Stimulated activated effector memory CD8-positive, alpha-beta T cell treated with anti-CD3 and anti-CD28 coated beads, Interleukin-12 subunit alpha, Interleukin-12 subunit beta, amount 100 ng/mL, for 72 hours (primary cell): ENCODE data around the gene CBX6.

ENCODE experiments used
- ATAC-seq: fragments of 150-1000 bp; cut with Tn5 transposase; 2 replicates; pipeline ENCODE4 v1.10.0; 2021
- DNase-seq, 2 donors: peaks; one replicate each; pipeline ENCODE4 v3.0.0; 2021 to 2022; ENCODE audit warnings: low spot score in 2 of 2
- H3K27ac Mint-ChIP-seq: one replicate; pipeline ENCODE4 v1.8.0; 2022; ENCODE audit warnings: mild to moderate bottlenecking, mixed read lengths
- H3K36me3 Mint-ChIP-seq: one replicate; pipeline ENCODE4 v1.8.0; 2022; ENCODE audit warnings: mild to moderate bottlenecking, mixed read lengths
- H3K4me1 Mint-ChIP-seq: one replicate; pipeline ENCODE4 v1.8.0; 2022; ENCODE audit warnings: mixed read lengths
- H3K4me3 Mint-ChIP-seq: one replicate; pipeline ENCODE4 v1.8.0; 2022; ENCODE audit warnings: mild to moderate bottlenecking, mixed read lengths
- H3K9me3 Mint-ChIP-seq: one replicate; pipeline ENCODE4 v1.8.0; 2022; ENCODE audit warnings: mixed read lengths

The CBX6 gene

GRCh38 chr22:38867471-38868285 is 4.3 kb downstream of the CBX6 start:
- H3K36me3 Mint-ChIP-seq = peaks cover 71% of the 10 kb centered on the region
- no peaks in the 10 kb centered on the region for H3K9me3 Mint-ChIP-seq
- no peak overlapping the region for H3K4me3 Mint-ChIP-seq
- H3K27ac Mint-ChIP-seq = peak overlapping the region; percentile 77
- no peak for DNase-seq
- ATAC-seq = no peak
- peaks cover 44% of the 10 kb centered on the region for H3K4me1 Mint-ChIP-seq

DNA sequence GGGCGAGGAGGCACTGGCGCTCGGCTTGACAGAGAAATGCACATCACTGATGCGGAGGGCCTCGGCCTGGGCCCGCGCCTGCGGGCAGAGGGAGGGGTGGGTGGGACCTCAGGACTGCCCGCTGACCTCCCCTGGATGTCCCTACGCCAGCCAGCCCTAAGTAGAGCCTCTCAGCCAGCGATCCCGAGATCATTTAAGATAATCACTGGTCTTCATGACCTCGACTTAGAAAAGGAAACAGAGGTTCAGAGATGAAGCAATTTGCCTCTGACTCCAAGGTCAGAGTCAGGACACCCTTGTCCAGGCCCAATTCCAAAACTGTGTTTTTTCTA is 4.9 kb downstream of the CBX6 start:
- H3K4me1 Mint-ChIP-seq = peaks cover 46% of the 10 kb centered on the region
- H3K9me3 Mint-ChIP-seq = no peaks in the 10 kb centered on the region
- H3K4me3 Mint-ChIP-seq = no peak overlapping the region
- no peak overlapping the region for H3K27ac Mint-ChIP-seq
- H3K36me3 Mint-ChIP-seq = peaks cover 76% of the 10 kb centered on the region
- ATAC-seq = no peak
- no peak for DNase-seq

- Mint-ChIP-seq H3K27ac (no peak overlapping the region), H3K9me3 (no peaks in the 10 kb centered on the region), H3K4me1 (peaks cover 48% of the 10 kb centered on the region), H3K36me3 (peaks cover 82% of the 10 kb centered on the region), H3K4me3 (no peak overlapping the region)
- DNase-seq (no peak), ATAC-seq (no peak)
Measured at GRCh38 chr22:38866399-38867123, 5.5 kb downstream of the CBX6 start.

DNA sequence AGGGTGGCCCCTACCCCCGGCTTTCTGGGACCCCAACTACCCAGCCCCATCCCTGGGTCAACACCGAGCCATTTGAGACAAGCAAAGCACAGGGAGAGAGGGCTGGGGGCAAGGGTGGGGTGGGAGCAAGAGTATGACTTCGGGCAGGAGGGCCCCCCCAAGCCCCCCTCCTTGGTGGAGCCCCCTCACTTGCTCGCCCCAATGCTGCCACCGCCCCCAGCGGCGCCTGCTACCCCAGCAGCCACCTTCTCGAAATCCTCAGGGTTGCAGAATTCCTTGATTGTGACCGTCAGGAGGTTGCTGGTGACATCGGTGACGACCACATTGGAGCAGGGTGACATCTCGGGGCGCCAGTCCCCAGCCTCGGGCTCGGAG is 6.0 kb downstream of the CBX6 start:
- Mint-ChIP-seq H3K27ac (peak overlapping the region; percentile 29), H3K9me3 (no peaks in the 10 kb centered on the region)
- ATAC-seq = no peak

DNA sequence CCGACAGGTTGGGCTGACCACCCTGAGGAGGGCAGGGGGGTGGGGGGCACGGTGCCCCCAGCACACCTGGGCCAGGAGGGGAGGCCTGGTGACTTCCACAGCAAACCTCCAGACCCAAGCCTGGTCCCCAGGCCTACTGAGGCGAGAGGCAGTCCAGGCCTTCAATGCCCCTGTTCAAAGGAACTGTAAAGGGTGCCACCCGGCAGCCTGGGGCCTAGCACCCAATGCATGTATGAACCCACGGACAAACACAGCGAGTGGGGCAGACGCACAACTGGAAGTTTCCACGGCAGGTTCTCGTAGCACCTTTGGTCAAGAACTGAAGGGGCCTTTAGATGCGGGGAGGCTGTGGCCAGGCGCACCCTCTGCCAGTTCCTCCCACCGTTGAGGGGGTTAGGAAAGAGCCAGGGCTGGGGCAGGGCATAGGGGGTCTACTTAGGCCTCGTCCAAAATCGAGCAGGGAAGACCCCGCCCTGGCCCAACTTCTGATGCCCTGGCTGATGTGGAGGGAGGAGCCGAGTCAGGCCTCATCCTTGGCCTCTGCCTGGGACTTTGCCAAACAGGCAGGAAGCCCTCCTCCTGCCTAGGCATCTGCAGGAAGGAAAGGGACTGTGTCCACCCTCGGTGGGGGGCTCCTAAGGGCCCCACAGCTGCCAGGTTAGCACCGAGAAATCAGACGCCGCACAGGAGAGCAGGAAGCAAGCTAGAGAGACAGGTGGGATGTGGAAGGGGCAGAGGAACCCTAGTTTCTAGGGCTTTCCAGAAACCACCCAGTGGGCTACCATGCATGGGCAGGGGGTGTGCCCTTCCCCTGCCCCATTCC is 6.6 kb downstream of the CBX6 start:
- H3K36me3 Mint-ChIP-seq = peaks cover 91% of the 10 kb centered on the region
- no peak overlapping the region for H3K4me3 Mint-ChIP-seq
- H3K27ac Mint-ChIP-seq = peak overlapping the region; percentile 29
- peaks cover 49% of the 10 kb centered on the region for H3K4me1 Mint-ChIP-seq
- no peaks in the 10 kb centered on the region for H3K9me3 Mint-ChIP-seq
- no peak for ATAC-seq
- no peak for DNase-seq

More for the DNA sequence above, 6.0 kb downstream of the CBX6 start:
- H3K36me3 Mint-ChIP-seq = peaks cover 87% of the 10 kb centered on the region
- peaks cover 50% of the 10 kb centered on the region for H3K4me1 Mint-ChIP-seq
- DNase-seq = no peak
- no peak overlapping the region for H3K4me3 Mint-ChIP-seq

- no peaks in the 10 kb centered on the region for H3K9me3 Mint-ChIP-seq
- ATAC-seq (no peak), DNase-seq (no peak)
- H3K4me3 Mint-ChIP-seq = no peak overlapping the region
- H3K4me1 Mint-ChIP-seq = peaks cover 49% of the 10 kb centered on the region
- H3K27ac Mint-ChIP-seq = peak overlapping the region; percentile 86
- peaks cover 91% of the 10 kb centered on the region for H3K36me3 Mint-ChIP-seq
Measured at GRCh38 chr22:38864361-38865191, 7.4 kb downstream of the CBX6 start.

- Mint-ChIP-seq H3K27ac (peak overlapping the region; percentile 86), H3K36me3 (peaks cover 91% of the 10 kb centered on the region), H3K4me1 (peaks cover 42% of the 10 kb centered on the region), H3K9me3 (no peaks in the 10 kb centered on the region), H3K4me3 (no peak overlapping the region)
- ATAC-seq (no peak), DNase-seq (no peak)
Measured at GRCh38 chr22:38863531-38864131, 8.4 kb downstream of the CBX6 start.

DNA sequence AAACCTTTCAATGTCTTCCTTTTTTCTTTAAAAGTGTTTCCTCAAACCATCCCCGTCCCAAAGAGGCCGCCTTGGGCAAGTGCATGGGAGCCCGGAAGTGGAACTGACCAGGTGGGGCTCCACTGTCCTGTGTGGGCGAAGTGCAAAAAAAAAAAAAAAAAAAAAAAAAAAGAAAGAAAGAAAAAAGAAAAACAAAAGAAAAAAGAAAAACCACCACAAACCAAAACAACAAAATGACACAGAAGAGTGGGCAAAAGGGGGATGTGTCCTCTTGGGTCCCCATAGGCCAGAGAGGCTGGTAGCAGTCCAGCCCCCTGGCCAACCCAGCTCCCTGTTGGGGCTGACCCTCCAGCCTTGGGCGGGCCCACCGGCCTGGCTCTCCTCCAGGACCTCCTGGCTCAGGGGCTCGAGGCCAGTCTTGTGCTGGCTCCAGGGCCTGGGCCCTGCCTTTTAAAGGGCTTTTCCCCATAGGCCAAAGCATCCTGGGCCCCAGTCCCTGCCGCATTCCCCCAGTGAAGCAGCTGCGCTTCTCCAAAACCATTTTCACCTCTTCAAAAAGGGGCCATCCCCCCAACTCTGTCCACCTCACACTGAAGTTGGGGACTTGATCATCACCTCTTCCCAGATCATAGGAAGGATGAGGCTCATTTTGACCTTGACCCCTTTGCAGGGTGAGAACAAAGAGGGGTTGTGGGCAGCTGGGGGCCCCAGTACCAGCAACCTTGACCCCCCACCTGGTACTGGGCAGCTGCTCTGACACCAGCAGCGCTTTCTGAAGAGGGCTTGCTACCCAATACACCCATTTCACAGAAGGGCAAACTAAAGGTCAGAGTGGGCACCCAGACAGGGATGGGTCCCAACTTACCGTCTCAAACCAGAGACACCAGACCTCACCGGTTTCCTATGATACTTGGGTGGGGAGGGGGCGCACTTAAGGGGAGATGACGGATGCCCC is 9.4 kb downstream of the CBX6 start:
- H3K36me3 Mint-ChIP-seq = peaks cover 81% of the 10 kb centered on the region
- peak overlapping the region; percentile 8 for H3K27ac Mint-ChIP-seq
- no peak for DNase-seq
- no peaks in the 10 kb centered on the region for H3K9me3 Mint-ChIP-seq
- no peak overlapping the region for H3K4me3 Mint-ChIP-seq
- no peak for ATAC-seq
- H3K4me1 Mint-ChIP-seq = peaks cover 32% of the 10 kb centered on the region

DNA sequence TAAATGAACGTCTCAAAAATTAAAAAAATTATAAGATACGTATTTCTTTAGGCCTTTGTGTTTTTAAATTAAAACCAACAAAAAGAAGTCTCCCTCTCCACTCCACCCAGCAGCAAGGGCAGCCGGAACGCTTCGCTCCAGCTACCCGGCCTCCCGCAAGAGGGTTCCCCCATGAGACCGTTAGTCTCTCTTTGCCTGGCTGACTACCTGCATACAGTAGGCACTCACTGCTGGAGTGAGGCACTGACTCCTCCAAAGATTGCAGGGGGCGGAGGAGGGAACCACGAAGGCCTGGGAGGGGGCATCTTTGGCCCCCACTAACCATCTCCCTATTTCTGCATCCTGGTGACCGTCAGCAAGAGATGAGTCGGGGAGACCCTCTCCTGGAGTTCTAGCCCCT is 10.1 kb downstream of the CBX6 start:
- peaks cover 31% of the 10 kb centered on the region for H3K4me1 Mint-ChIP-seq
- H3K4me3 Mint-ChIP-seq = no peak overlapping the region
- H3K36me3 Mint-ChIP-seq = peaks cover 75% of the 10 kb centered on the region
- no peaks in the 10 kb centered on the region for H3K9me3 Mint-ChIP-seq
- ATAC-seq = no peak
- DNase-seq = no peak
- H3K27ac Mint-ChIP-seq = peak overlapping the region; percentile 8

GRCh38 chr22:38861170-38861876 is 10.7 kb downstream of the CBX6 start:
- Mint-ChIP-seq H3K27ac (no peak overlapping the region), H3K4me1 (peaks cover 31% of the 10 kb centered on the region), H3K9me3 (no peaks in the 10 kb centered on the region), H3K4me3 (no peak overlapping the region), H3K36me3 (peaks cover 73% of the 10 kb centered on the region)
- no peak for ATAC-seq
- DNase-seq = no peak

GRCh38 chr22:38860283-38861169 is 11.5 kb downstream of the CBX6 start:
- Mint-ChIP-seq H3K4me3 (no peak overlapping the region), H3K36me3 (peaks cover 65% of the 10 kb centered on the region), H3K9me3 (no peaks in the 10 kb centered on the region), H3K27ac (peak overlapping the region; percentile 50), H3K4me1 (peaks cover 31% of the 10 kb centered on the region)
- ATAC-seq (no peak), DNase-seq (no peak)

DNA sequence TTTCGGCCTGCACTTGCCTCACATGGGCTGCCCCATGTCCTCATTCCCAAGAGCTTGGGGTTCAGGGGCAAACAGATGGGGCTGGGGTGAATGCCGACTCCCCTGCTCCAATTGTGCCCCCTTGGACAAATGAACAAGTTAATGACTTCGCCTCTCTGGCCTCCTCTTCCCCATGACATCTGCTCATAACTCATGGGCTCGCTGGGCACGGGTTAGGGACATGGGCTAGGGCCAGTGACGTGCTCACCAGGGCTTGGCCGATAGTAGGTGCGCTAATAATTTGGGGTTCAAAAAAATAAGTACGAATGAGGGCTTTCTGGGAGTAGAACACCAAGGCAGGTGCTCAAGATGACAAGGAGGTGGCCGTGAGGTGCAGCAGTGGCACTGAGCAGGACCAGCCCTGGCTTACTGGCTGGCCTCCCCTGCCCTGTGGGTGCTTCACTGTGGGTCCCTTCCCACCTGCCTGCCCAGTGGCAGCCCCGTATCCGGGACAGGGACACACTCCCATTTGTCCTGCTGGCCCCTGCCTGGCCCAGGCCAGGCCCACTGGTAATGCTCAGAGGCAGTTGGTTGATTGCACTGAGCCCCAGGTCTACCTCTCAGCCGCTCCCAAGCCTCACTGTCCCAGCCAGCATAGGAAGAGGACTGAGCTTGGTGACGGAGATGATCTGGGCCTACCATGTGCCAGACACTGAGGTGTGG is 12.3 kb downstream of the CBX6 start:
- ATAC-seq (peak; percentile 31), DNase-seq (no peak)
- peaks cover 59% of the 10 kb centered on the region for H3K36me3 Mint-ChIP-seq
- no peak overlapping the region for H3K4me3 Mint-ChIP-seq
- peaks cover 31% of the 10 kb centered on the region for H3K4me1 Mint-ChIP-seq
- peak overlapping the region; percentile 50 for H3K27ac Mint-ChIP-seq
- no peaks in the 10 kb centered on the region for H3K9me3 Mint-ChIP-seq
